H1 (cell line): ENCODE results near the gene SPRR3. TPM values are rescaled to one million over a fixed set of nuclear protein-coding genes. Genes with fewer than 3 reads are reported as not detected.

Experiments
- BCL11A ChIP-seq, 2 experiments: IDR thresholded peaks; one replicate each; pipeline ENCODE4 v1.6.1; 2011; ENCODE audit warnings: low read depth in 2 of 2, low read length in 2 of 2, mild to moderate bottlenecking in 2 of 2
- EZH2 ChIP-seq: fragments of 200-600 bp; sonication (generic); IDR thresholded peaks from 2 replicates; pipeline ENCODE4 v1.7.1; 2012; ENCODE audit warnings: low read depth, mild to moderate bottlenecking, moderate library complexity, low read length, inconsistent platforms; ENCODE audit not compliant: severe bottlenecking
- HDAC6 ChIP-seq: IDR thresholded peaks from one replicate; pipeline ENCODE4 v1.7.1; 2012; ENCODE audit warnings: low read depth, mild to moderate bottlenecking, inconsistent platforms, low read length, moderate library complexity
- MAFK ChIP-seq: IDR thresholded peaks from 2 replicates; pipeline ENCODE4 v1.6.1; 2012; ENCODE audit warnings: low read depth, mild to moderate bottlenecking, improper control_type of control experiment, low read length
- POLR2A ChIP-seq, 2 experiments: IDR thresholded peaks; 1 replicate in 1 of 2; 2 replicates in 1 of 2; pipeline ENCODE4 v1.6.1; 2011; ENCODE audit warnings: low read depth in 2 of 2, low read length in 2 of 2, mild to moderate bottlenecking in 2 of 2; ENCODE audit errors: control extremely low read depth in 1 of 2
- RBBP5 ChIP-seq: IDR thresholded peaks from 2 replicates; pipeline ENCODE4 v1.7.1; 2012; ENCODE audit warnings: low read depth, mild to moderate bottlenecking, inconsistent platforms, low read length, moderate library complexity, borderline replicate concordance
- SP4 ChIP-seq: IDR thresholded peaks from 2 replicates; pipeline ENCODE4 v1.6.1; 2012; ENCODE audit warnings: low read length, inconsistent platforms
- SRF ChIP-seq: IDR thresholded peaks from 2 replicates; pipeline ENCODE4 v1.6.1; 2011; ENCODE audit warnings: mild to moderate bottlenecking, low read depth, low read length, moderate library complexity
- TEAD4 ChIP-seq: IDR thresholded peaks from 2 replicates; pipeline ENCODE4 v1.6.1; 2012; ENCODE audit warnings: low read depth, low read length, inconsistent platforms, mixed read lengths
- polyA plus RNA-seq, 7 experiments: library from polyadenylated mRNA; depleted of rRNA in 3 of 7; stranded (reverse) in 5 of 7; unstranded in 2 of 7; fragments of >200 nt in 5 of 7; fragments of 200-250 nt in 2 of 7; gene quantifications; 1 replicate in 5 of 7; 2 replicates in 1 of 7; 4 replicates in 1 of 7; pipeline versions ENCODE4 v1.2.1 to v1.2.3, GENCODE V29; 2011 to 2013; ENCODE audit warnings: missing spikeins in 2 of 7, mixed read lengths in 2 of 7
- total RNA-seq: library from RNA; stranded (reverse); fragmentation: NEBNext Ultra II Directional; extraction: Animal tissue kit (Norgen Biotek cat#: 25700); gene quantifications from 2 replicates; pipeline ENCODE4 v1.2.1, GENCODE V29; 2021
- TF ChIP-seq, protein P1 (sequence below): fragments of 300-600 bp; sonication (generic); IDR thresholded peaks from 2 replicates; pipeline ENCODE4 v1.7.1; 2012; ENCODE audit warnings: low read length, moderate library complexity, mild to moderate bottlenecking, inconsistent platforms; ENCODE audit not compliant: insufficient replicate concordance
- TF ChIP-seq, protein P2 (sequence below): IDR thresholded peaks from 2 replicates; pipeline ENCODE4 v1.6.1; 2011; ENCODE audit warnings: low read length, improper control_type of control experiment

The SPRR3 gene
- total and polyA plus RNA-seq, 2 of the 8 experiments (the other 6 are each of a cell fraction or from before 2014, with no cell fraction given): not detected

DNA sequence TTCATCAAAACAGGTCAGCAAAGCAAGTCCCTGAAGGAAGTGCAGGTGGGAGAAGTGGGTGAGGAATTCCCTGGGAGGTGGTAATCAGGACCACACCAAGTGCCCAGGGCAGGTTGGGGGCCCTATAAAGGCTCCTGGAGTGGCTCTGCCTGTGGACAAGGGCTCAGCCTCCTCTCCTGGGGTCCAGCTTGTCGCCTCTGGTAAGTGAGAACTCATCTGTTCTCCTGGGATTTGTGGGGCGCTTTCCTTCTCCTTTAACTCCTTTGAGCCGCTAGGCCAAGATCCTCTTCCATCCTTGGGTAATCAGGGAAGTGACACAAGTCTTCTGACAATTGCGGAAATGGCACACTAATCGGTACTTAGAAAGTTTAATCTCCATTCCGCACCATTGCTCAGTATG, 31.1 kb upstream of the SPRR3 start, which contains the start of gene SPRR4 (continued):
- TF ChIP-seq, protein P1, sequence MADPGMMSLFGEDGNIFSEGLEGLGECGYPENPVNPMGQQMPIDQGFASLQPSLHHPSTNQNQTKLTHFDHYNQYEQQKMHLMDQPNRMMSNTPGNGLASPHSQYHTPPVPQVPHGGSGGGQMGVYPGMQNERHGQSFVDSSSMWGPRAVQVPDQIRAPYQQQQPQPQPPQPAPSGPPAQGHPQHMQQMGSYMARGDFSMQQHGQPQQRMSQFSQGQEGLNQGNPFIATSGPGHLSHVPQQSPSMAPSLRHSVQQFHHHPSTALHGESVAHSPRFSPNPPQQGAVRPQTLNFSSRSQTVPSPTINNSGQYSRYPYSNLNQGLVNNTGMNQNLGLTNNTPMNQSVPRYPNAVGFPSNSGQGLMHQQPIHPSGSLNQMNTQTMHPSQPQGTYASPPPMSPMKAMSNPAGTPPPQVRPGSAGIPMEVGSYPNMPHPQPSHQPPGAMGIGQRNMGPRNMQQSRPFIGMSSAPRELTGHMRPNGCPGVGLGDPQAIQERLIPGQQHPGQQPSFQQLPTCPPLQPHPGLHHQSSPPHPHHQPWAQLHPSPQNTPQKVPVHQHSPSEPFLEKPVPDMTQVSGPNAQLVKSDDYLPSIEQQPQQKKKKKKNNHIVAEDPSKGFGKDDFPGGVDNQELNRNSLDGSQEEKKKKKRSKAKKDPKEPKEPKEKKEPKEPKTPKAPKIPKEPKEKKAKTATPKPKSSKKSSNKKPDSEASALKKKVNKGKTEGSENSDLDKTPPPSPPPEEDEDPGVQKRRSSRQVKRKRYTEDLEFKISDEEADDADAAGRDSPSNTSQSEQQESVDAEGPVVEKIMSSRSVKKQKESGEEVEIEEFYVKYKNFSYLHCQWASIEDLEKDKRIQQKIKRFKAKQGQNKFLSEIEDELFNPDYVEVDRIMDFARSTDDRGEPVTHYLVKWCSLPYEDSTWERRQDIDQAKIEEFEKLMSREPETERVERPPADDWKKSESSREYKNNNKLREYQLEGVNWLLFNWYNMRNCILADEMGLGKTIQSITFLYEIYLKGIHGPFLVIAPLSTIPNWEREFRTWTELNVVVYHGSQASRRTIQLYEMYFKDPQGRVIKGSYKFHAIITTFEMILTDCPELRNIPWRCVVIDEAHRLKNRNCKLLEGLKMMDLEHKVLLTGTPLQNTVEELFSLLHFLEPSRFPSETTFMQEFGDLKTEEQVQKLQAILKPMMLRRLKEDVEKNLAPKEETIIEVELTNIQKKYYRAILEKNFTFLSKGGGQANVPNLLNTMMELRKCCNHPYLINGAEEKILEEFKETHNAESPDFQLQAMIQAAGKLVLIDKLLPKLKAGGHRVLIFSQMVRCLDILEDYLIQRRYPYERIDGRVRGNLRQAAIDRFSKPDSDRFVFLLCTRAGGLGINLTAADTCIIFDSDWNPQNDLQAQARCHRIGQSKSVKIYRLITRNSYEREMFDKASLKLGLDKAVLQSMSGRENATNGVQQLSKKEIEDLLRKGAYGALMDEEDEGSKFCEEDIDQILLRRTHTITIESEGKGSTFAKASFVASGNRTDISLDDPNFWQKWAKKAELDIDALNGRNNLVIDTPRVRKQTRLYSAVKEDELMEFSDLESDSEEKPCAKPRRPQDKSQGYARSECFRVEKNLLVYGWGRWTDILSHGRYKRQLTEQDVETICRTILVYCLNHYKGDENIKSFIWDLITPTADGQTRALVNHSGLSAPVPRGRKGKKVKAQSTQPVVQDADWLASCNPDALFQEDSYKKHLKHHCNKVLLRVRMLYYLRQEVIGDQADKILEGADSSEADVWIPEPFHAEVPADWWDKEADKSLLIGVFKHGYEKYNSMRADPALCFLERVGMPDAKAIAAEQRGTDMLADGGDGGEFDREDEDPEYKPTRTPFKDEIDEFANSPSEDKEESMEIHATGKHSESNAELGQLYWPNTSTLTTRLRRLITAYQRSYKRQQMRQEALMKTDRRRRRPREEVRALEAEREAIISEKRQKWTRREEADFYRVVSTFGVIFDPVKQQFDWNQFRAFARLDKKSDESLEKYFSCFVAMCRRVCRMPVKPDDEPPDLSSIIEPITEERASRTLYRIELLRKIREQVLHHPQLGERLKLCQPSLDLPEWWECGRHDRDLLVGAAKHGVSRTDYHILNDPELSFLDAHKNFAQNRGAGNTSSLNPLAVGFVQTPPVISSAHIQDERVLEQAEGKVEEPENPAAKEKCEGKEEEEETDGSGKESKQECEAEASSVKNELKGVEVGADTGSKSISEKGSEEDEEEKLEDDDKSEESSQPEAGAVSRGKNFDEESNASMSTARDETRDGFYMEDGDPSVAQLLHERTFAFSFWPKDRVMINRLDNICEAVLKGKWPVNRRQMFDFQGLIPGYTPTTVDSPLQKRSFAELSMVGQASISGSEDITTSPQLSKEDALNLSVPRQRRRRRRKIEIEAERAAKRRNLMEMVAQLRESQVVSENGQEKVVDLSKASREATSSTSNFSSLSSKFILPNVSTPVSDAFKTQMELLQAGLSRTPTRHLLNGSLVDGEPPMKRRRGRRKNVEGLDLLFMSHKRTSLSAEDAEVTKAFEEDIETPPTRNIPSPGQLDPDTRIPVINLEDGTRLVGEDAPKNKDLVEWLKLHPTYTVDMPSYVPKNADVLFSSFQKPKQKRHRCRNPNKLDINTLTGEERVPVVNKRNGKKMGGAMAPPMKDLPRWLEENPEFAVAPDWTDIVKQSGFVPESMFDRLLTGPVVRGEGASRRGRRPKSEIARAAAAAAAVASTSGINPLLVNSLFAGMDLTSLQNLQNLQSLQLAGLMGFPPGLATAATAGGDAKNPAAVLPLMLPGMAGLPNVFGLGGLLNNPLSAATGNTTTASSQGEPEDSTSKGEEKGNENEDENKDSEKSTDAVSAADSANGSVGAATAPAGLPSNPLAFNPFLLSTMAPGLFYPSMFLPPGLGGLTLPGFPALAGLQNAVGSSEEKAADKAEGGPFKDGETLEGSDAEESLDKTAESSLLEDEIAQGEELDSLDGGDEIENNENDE: no peak
- TF ChIP-seq TEAD4 (no peak), EZH2 (no peak), SRF (no peak), HDAC6 (no peak), RBBP5 (no peak), BCL11A (IDR thresholded peaks at IDR 0.05; ENCODE audit: low read depth in 2 of 2, low read length in 2 of 2) (no peak), POLR2A (IDR thresholded peaks at IDR 0.05; ENCODE audit: control extremely low read depth in 1 of 2, low read depth in 2 of 2, low read length in 2 of 2) (no peak), SP4 (no peak), MAFK (no peak)
- TF ChIP-seq, protein P2, sequence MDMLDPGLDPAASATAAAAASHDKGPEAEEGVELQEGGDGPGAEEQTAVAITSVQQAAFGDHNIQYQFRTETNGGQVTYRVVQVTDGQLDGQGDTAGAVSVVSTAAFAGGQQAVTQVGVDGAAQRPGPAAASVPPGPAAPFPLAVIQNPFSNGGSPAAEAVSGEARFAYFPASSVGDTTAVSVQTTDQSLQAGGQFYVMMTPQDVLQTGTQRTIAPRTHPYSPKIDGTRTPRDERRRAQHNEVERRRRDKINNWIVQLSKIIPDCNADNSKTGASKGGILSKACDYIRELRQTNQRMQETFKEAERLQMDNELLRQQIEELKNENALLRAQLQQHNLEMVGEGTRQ: no peak
- TF ChIP-seq, all 59 proteins: peak for 0
